NCI-H1092 treated with DMSO at 0.1 percent for 48 hours (cell line): Measurements from ENCODE around the gene FAM114A1.

ENCODE experiments used
- DNase-seq: peaks from one replicate; lab custom pipeline; 2025; lab: John Stamatoyannopoulos, UW

FAM114A1 gene

GRCh38 chr4:38859501-38859900 is 8.1 kb upstream of the FAM114A1 start:
- no peak for DNase-seq

GRCh38 chr4:38860788-38861424 is 6.7 kb upstream of the FAM114A1 start:
- peak; percentile 35 for DNase-seq

- no peak for DNase-seq
Measured at GRCh38 chr4:38861791-38862190, 5.8 kb upstream of the FAM114A1 start.

GRCh38 chr4:38865445-38865844 is 2.2 kb upstream of the FAM114A1 start:
- no peak for DNase-seq

- no peak for DNase-seq
Measured at GRCh38 chr4:38866973-38867477, 581 bp upstream of the FAM114A1 start.

- no peak for DNase-seq
Measured at GRCh38 chr4:38868059-38868960, 704 bp downstream of the FAM114A1 start.

- DNase-seq, result no peak
Measured at GRCh38 chr4:38869511-38869910, 1.9 kb downstream of the FAM114A1 start.

- DNase-seq, result no peak
Measured at GRCh38 chr4:38870098-38870808, 2.6 kb downstream of the FAM114A1 start.

GRCh38 chr4:38871593-38871992 is 4.0 kb downstream of the FAM114A1 start:
- DNase-seq, result no peak

- DNase-seq, result no peak
Measured at GRCh38 chr4:38872620-38873019, 5.0 kb downstream of the FAM114A1 start.

- no peak for DNase-seq
Measured at GRCh38 chr4:38873290-38873944, 5.8 kb downstream of the FAM114A1 start.

GRCh38 chr4:38876636-38877035 is 9.0 kb downstream of the FAM114A1 start:
- no peak for DNase-seq

GRCh38 chr4:38884254-38884653 is 16.6 kb downstream of the FAM114A1 start:
- DNase-seq, result no peak

- DNase-seq, result no peak
Measured at GRCh38 chr4:38889143-38889542, 21.5 kb downstream of the FAM114A1 start.

- DNase-seq, result no peak
Measured at GRCh38 chr4:38891051-38891983, 23.7 kb downstream of the FAM114A1 start.

- DNase-seq, result no peak
Measured at GRCh38 chr4:38894322-38894982, 26.8 kb downstream of the FAM114A1 start.

- no peak for DNase-seq
Measured at GRCh38 chr4:38896940-38897339, 29.3 kb downstream of the FAM114A1 start.

GRCh38 chr4:38898245-38898644 is 30.6 kb downstream of the FAM114A1 start:
- DNase-seq, result no peak

GRCh38 chr4:38902221-38902620 is 34.6 kb downstream of the FAM114A1 start:
- DNase-seq, result no peak

GRCh38 chr4:38902695-38903094 is 35.1 kb downstream of the FAM114A1 start:
- peak; percentile 61 for DNase-seq
